M059J (cell line): Measurements from ENCODE around the gene GPR37L1. TPM values are rescaled to one million over a fixed set of nuclear protein-coding genes. Genes with fewer than 3 reads are reported as not detected.
"Not testable (repeated sequence)": the region's sequence is repeated elsewhere in the genome, so short reads cannot be mapped to it uniquely, and the experiment has no call there.

Experiments used
- DNase-seq: peaks from one replicate; pipeline ENCODE4 v3.0.0-alpha.2; 2012; ENCODE audit warnings: low read depth
- total RNA-seq: library from RNA; depleted of rRNA; stranded (reverse); fragments of >200 nt; shearing (Covaris generic); gene quantifications from 2 replicates; pipeline ENCODE4 v1.2.3, GENCODE V29; 2014

The GPR37L1 gene
- total RNA-seq, 1 experiment from 2014 or later, result not detected

GRCh38 chr1:202107801-202108731 is 14.7 kb upstream of the GPR37L1 start:
- DNase-seq, result peak; percentile 49

- DNase-seq, result no peak
Observed at GRCh38 chr1:202110977-202111376, 11.7 kb upstream of the GPR37L1 start.

- not testable (repeated sequence) for DNase-seq
Observed at GRCh38 chr1:202111589-202111988, 11.1 kb upstream of the GPR37L1 start.

GRCh38 chr1:202112859-202113689 is 9.6 kb upstream of the GPR37L1 start:
- DNase-seq, result peak; percentile 70

- no peak for DNase-seq
Observed at GRCh38 chr1:202113690-202114300, 8.9 kb upstream of the GPR37L1 start.

GRCh38 chr1:202116287-202116686 is 6.4 kb upstream of the GPR37L1 start:
- DNase-seq, result no peak

- no peak for DNase-seq
Observed at GRCh38 chr1:202117898-202118371, 4.8 kb upstream of the GPR37L1 start.

- no peak for DNase-seq
Observed at GRCh38 chr1:202121006-202121405, 1.7 kb upstream of the GPR37L1 start.

- no peak for DNase-seq
Observed at GRCh38 chr1:202123336-202123813, 658 bp downstream of the GPR37L1 start.

GRCh38 chr1:202124142-202124541 is 1.4 kb downstream of the GPR37L1 start:
- no peak for DNase-seq

GRCh38 chr1:202125611-202126010 is 2.9 kb downstream of the GPR37L1 start:
- DNase-seq, result no peak

- DNase-seq, result no peak
Observed at GRCh38 chr1:202126426-202126825, 3.7 kb downstream of the GPR37L1 start.

GRCh38 chr1:202127061-202127460 is 4.3 kb downstream of the GPR37L1 start:
- DNase-seq, result no peak

- no peak for DNase-seq
Observed at GRCh38 chr1:202127836-202128622, 5.3 kb downstream of the GPR37L1 start.

GRCh38 chr1:202129453-202130296 is 7.0 kb downstream of the GPR37L1 start:
- DNase-seq, result no peak

GRCh38 chr1:202130297-202130721 is 7.6 kb downstream of the GPR37L1 start:
- DNase-seq, result no peak

GRCh38 chr1:202130816-202131522 is 8.3 kb downstream of the GPR37L1 start:
- no peak for DNase-seq

- no peak for DNase-seq
Observed at GRCh38 chr1:202131956-202132821, 9.5 kb downstream of the GPR37L1 start.
